HepG2 (cell line): ENCODE results near the gene CAT. TPM values are rescaled to one million over a fixed set of nuclear protein-coding genes. Genes with fewer than 3 reads are reported as not detected.

ENCODE experiments used
- ATAC-seq: fragments of 200-7000 bp; cut with Tn5 transposase; 3 replicates; pipeline ENCODE4 v1.9.1; 2020; ENCODE audit warnings: mild to moderate bottlenecking, moderate library complexity
- BruUV-seq: library from RNA; stranded (reverse); fragments of 400-500 nt; replicated peaks from 2 replicates; lab custom pipeline; 2021; lab: Mats Ljungman, UMichigan
- CTCF ChIA-PET: fragments of 300-600 bp; formaldehyde crosslinking; extraction: SDS; loops from one replicate; lab custom pipeline; 2021; ENCODE audit warnings: low total read pairs, inconsistent platforms, low intra/inter-chr PET ratio; lab: Yijun Ruan, JAX
- POLR2A ChIA-PET: fragments of 350-600 bp; sonication (Branson Sonifier 250); formaldehyde crosslinking; loops from one replicate; lab custom pipeline; 2020; ENCODE audit warnings: antibody characterized with exemption, inconsistent platforms; lab: Yijun Ruan, JAX
- DNase-seq: peaks from one replicate; pipeline ENCODE4 v3.0.0-alpha.2; 2015; ENCODE audit warnings: low spot score
- FAIRE-seq: peaks from 3 replicates; lab custom pipeline; 2011; peaks lifted over from hg19 to GRCh38; lab: Jason Lieb, UNC
- H2AFZ ChIP-seq: one replicate; pipeline ENCODE4 v1.6.1; 2011; ENCODE audit warnings: low read length, inconsistent platforms
- H3K27ac ChIP-seq: fragments of 300-600 bp; 3 replicates; pipeline ENCODE4 v1.8.0; 2011; ENCODE audit warnings: mixed run types, mild to moderate bottlenecking, mixed read lengths, low read length, inconsistent platforms; ENCODE audit not compliant: insufficient read depth; ENCODE audit errors: extremely low read length
- H3K27me3 ChIP-seq, 2 experiments: fragments of 200-600 bp in 1 of 2; 2 replicates in 1 of 2; 3 replicates in 1 of 2; pipeline versions ENCODE4 v1.6.0 to v1.8.0; 2011; ENCODE audit warnings: low read length in 2 of 2, mild to moderate bottlenecking in 2 of 2, moderate library complexity in 2 of 2, inconsistent platforms in 1 of 2; ENCODE audit not compliant: insufficient read depth in 2 of 2, control insufficient read depth in 1 of 2
- H3K36me3 ChIP-seq, 2 experiments: fragments of 200-600 bp in 1 of 2; replicated peaks in 1 of 2; 2 replicates in 1 of 2; 3 replicates in 1 of 2; pipeline versions ENCODE4 v1.5.1 to v1.8.0; 2011; ENCODE audit warnings: low read length in 2 of 2, inconsistent platforms in 1 of 2; ENCODE audit not compliant: insufficient read depth in 2 of 2, control insufficient read depth in 1 of 2
- H3K4me1 ChIP-seq: 2 replicates; pipeline ENCODE4 v1.5.1; 2012; ENCODE audit warnings: low read length, inconsistent platforms; ENCODE audit not compliant: insufficient read depth
- H3K4me2 ChIP-seq: 2 replicates; pipeline ENCODE4 v1.6.0; 2011; ENCODE audit warnings: low read depth, low read length, inconsistent platforms
- H3K4me3 ChIP-seq, 3 experiments: fragments of 200-600 bp in 1 of 3; sonication (generic), shearing (Covaris generic) in 1 of 3; replicated peaks in 1 of 3; 2 replicates each; pipeline ENCODE4 v1.5.1; 2011 to 2016; ENCODE audit warnings: low read length in 3 of 3, inconsistent platforms in 2 of 3, low read depth in 2 of 3, mild to moderate bottlenecking in 2 of 3, control low read depth in 1 of 3, mixed read lengths in 1 of 3; ENCODE audit not compliant: insufficient read depth in 1 of 3
- H3K79me2 ChIP-seq: one replicate; pipeline ENCODE4 v1.6.1; 2011; ENCODE audit warnings: low read length, inconsistent platforms; ENCODE audit not compliant: insufficient read depth
- H3K9ac ChIP-seq: 2 replicates; pipeline ENCODE4 v1.6.0; 2011; ENCODE audit warnings: mild to moderate bottlenecking, low read depth, low read length, inconsistent platforms; ENCODE audit not compliant: insufficient read depth
- H3K9me3 ChIP-seq: 2 replicates; pipeline ENCODE4 v1.5.1; 2012; ENCODE audit warnings: mild to moderate bottlenecking, low read length
- H4K20me1 ChIP-seq: 2 replicates; pipeline ENCODE4 v1.6.0; 2011; ENCODE audit warnings: inconsistent platforms, mild to moderate bottlenecking, low read length, moderate library complexity; ENCODE audit not compliant: insufficient read depth
- AGO2 ChIP-seq: fragments of 200-400 bp; formaldehyde crosslinking; optimal IDR thresholded peaks from 2 replicates; pipeline ENCODE3; 2017; ENCODE audit warnings: mild to moderate bottlenecking, low read depth, low read length, moderate library complexity
- ARID2 ChIP-seq: sonication (generic); formaldehyde crosslinking; IDR thresholded peaks from 2 replicates; pipeline ENCODE4 v1.8.1; 2022; ENCODE audit warnings: mild to moderate bottlenecking, missing genetic modification reagents, borderline replicate concordance
- ELF1 ChIP-seq: sonication (generic); formaldehyde crosslinking; IDR thresholded peaks from 2 replicates; pipeline ENCODE4 v1.4.0; 2020; ENCODE audit warnings: missing genetic modification reagents
- FOXO1 ChIP-seq: sonication (generic); formaldehyde crosslinking; IDR thresholded peaks from 2 replicates; pipeline ENCODE4 v1.4.0; 2020; ENCODE audit warnings: missing genetic modification reagents
- HES4 ChIP-seq: sonication (generic); formaldehyde crosslinking; IDR thresholded peaks from 2 replicates; pipeline ENCODE4 v1.9.0; 2021; ENCODE audit warnings: mild to moderate bottlenecking, missing genetic modification reagents, borderline replicate concordance
- HNRNPK ChIP-seq: fragments of 200-400 bp; formaldehyde crosslinking; IDR thresholded peaks from 2 replicates; pipeline ENCODE4 v1.6.1; 2018; ENCODE audit warnings: low read length, low read depth, moderate library complexity, mild to moderate bottlenecking; ENCODE audit not compliant: poor library complexity, severe bottlenecking
- HOXD1 ChIP-seq: sonication (generic); formaldehyde crosslinking; IDR thresholded peaks from 2 replicates; pipeline ENCODE4 v1.5.0; 2020; ENCODE audit warnings: missing genetic modification reagents
- JDP2 ChIP-seq: sonication (generic); formaldehyde crosslinking; IDR thresholded peaks from 2 replicates; pipeline ENCODE4 v1.8.1; 2022; ENCODE audit warnings: missing genetic modification reagents, borderline replicate concordance
- LCORL ChIP-seq, 2 experiments: fragments of 450-650 bp in 1 of 2; sonication (generic) in 1 of 2; formaldehyde crosslinking in 1 of 2; IDR thresholded peaks; 2 replicates each; pipeline versions ENCODE4 v1.5.0 to v1.6.1; 2017 to 2020; ENCODE audit warnings: antibody characterized with exemption in 1 of 2, missing genetic modification reagents in 1 of 2
- NBN ChIP-seq: fragments of 450-650 bp; conservative IDR thresholded peaks from 2 replicates; pipeline ENCODE4 v1.6.1; 2017
- PTBP1 ChIP-seq: fragments of 200-400 bp; formaldehyde crosslinking; IDR thresholded peaks from 2 replicates; pipeline ENCODE4 v1.6.1; 2018; ENCODE audit warnings: low read length, low read depth; ENCODE audit not compliant: poor library complexity, severe bottlenecking
- RCOR2 ChIP-seq: IDR thresholded peaks from 2 replicates; pipeline ENCODE4 v1.6.1; 2016; ENCODE audit warnings: missing biosample characterization, missing genetic modification reagents
- RFXAP ChIP-seq: sonication (generic); formaldehyde crosslinking; IDR thresholded peaks from 2 replicates; pipeline ENCODE4 v1.4.0; 2020; ENCODE audit warnings: missing genetic modification reagents, borderline replicate concordance
- TAF1 ChIP-seq: sonication (generic); formaldehyde crosslinking; IDR thresholded peaks from 2 replicates; pipeline ENCODE4 v1.4.0; 2020; ENCODE audit warnings: missing genetic modification reagents
- ZBTB42 ChIP-seq: sonication (generic); formaldehyde crosslinking; IDR thresholded peaks from 2 replicates; pipeline ENCODE4 v1.5.0; 2020; ENCODE audit warnings: mild to moderate bottlenecking, missing genetic modification reagents
- ZFAT ChIP-seq: sonication (generic); formaldehyde crosslinking; conservative IDR thresholded peaks from 2 replicates; pipeline ENCODE4 v1.8.1; 2023; ENCODE audit warnings: missing genetic modification reagents, inconsistent platforms
- ZFP62 ChIP-seq: sonication (generic); formaldehyde crosslinking; IDR thresholded peaks from 2 replicates; pipeline ENCODE4 v1.4.0; 2020; ENCODE audit warnings: missing genetic modification reagents
- ZNF296 ChIP-seq: sonication (generic); formaldehyde crosslinking; conservative IDR thresholded peaks from 2 replicates; pipeline ENCODE4 v1.5.0; 2020; ENCODE audit warnings: mild to moderate bottlenecking, missing genetic modification reagents
- ZNF749 ChIP-seq: sonication (generic); formaldehyde crosslinking; IDR thresholded peaks from 2 replicates; pipeline ENCODE4 v1.8.0; 2022; ENCODE audit warnings: mild to moderate bottlenecking, missing genetic modification reagents, moderate library complexity, borderline replicate concordance
- ZNF841 ChIP-seq: sonication (generic); formaldehyde crosslinking; IDR thresholded peaks from 2 replicates; pipeline ENCODE4 v1.8.1; 2023; ENCODE audit warnings: missing genetic modification reagents, borderline replicate concordance
- WGBS: methylation state at CpG from one replicate; pipeline ENCODE4 v1.1.6; 2017; ENCODE audit warnings: low lambda C conversion rate; 5-methylcytosine and 5-hydroxymethylcytosine counted together
- in situ Hi-C: cut with HindIII; loops from 2 replicates; pipeline ENCODE4 v1.10.0; 2017; ENCODE audit warnings: low pct_unique_long_range_greater_than_20kb; ENCODE audit not compliant: extremely low pct_ligation_motif_present
- intact Hi-C: fragments of 100-400 bp; cut with micrococcal nuclease; formaldehyde crosslinking; loops from one replicate; pipeline ENCODE4 v1.10.0; 2022; ENCODE audit not compliant: unreplicated experiment
- polyA plus RNA-seq, 8 experiments: library from polyadenylated mRNA; depleted of rRNA in 3 of 8; stranded (reverse) in 7 of 8; unstranded in 1 of 8; fragments of >200 nt; fragmentation: Illumina TruSeq in 4 of 8; extraction: Trizol in 4 of 8; gene quantifications; 2 replicates each; pipeline versions ENCODE4 v1.2.1 to v1.2.3, GENCODE V29; 2011 to 2016; ENCODE audit warnings: low read depth in 4 of 8, missing spikeins in 1 of 8, mixed read lengths in 1 of 8; ENCODE audit not compliant: insufficient read depth in 1 of 8
- total RNA-seq, 5 experiments: library from RNA; depleted of rRNA; stranded (reverse); fragments of >200 nt; fragmentation: Illumina TruSeq; extraction: Trizol; gene quantifications; 2 replicates each; pipeline ENCODE4 v1.2.3, GENCODE V29; 2016; ENCODE audit warnings: low read depth in 1 of 5
- TF ChIP-seq, protein P1 (sequence below): sonication (generic); formaldehyde crosslinking; IDR thresholded peaks from 2 replicates; pipeline ENCODE4 v1.4.0; 2020; ENCODE audit warnings: missing genetic modification reagents
- TF ChIP-seq, protein P2 (sequence below): sonication (generic); formaldehyde crosslinking; IDR thresholded peaks from 2 replicates; pipeline ENCODE4 v1.5.1; 2020; ENCODE audit warnings: missing genetic modification reagents, mild to moderate bottlenecking, borderline replicate concordance
- TF ChIP-seq, protein P3 (sequence below): sonication (generic); formaldehyde crosslinking; IDR thresholded peaks from 2 replicates; pipeline ENCODE4 v1.4.0; 2020; ENCODE audit warnings: missing genetic modification reagents

CAT gene
- total and polyA plus RNA-seq, 2 of the 13 experiments (the other 11 are each of a cell fraction or from before 2014, with no cell fraction given), result 107 to 136 TPM

DNA sequence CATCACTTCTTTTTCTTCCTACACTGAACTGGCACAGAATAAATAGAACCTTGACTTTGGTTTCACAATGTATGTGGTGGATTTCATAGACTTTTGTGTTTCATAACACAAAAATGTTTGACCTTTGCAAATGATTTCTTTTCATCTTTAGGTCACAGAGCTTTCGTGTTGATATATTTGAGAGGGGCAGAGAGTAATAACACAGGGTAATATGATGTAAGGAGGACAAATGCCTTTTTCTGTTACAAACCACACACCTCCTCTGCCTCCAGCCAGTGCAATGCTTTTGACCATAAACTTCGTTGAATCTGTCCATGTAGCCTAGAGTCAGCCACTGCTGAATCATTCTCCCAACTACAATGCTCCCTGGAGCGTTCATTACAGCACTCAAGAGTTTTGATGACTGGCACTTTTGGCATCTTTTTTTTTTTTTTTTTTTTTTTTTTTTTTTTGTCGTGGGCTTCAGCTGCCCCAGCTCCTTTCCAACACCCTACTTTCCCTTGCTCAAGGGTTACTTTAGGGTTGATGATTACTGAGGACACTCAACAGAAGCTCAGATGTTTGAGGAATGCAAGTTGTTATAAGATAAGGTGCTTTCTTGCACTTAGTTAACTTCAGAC, 11.4 kb upstream of the CAT start:
- H4K20me1 ChIP-seq, result no peaks in the 10 kb centered on the region
- ATAC-seq, result peak; percentile 98
- intact Hi-C loops, result loop anchor here (1.0 kb wide), 1 partner anchor 47 kb away; no protein-coding TSS in a partner anchor
- DNase-seq, result peak; percentile 94
- FAIRE-seq, result peak; percentile 73
- peaks cover 36% of the 10 kb centered on the region for H3K4me1 ChIP-seq
- ChIA-PET POLR2A (interaction anchor here (0.6 to 1.9 kb wide), 12 partner anchors 9 to 488 kb away, joined by 3 to 12 read pairs (median 4); partner anchors contain the start of genes ABTB2 and CAT), CTCF (no interaction called here)
- H3K9ac ChIP-seq, result no peak overlapping the region
- no peaks in the 10 kb centered on the region for H3K9me3 ChIP-seq
- H2AFZ ChIP-seq, result no peak overlapping the region
- H3K27ac ChIP-seq, result peak overlapping the region; percentile 34
- no peak overlapping the region; a peak in 1 of 6 replicates for H3K4me3 ChIP-seq
- H3K4me2 ChIP-seq, result peak overlapping the region; percentile 56
- WGBS, result 0% methylated on average over 4 of the region's 4 CpGs
- BruUV-seq, result no TSS peak
- H3K27me3 ChIP-seq, result no peaks in the 10 kb centered on the region
- H3K79me2 ChIP-seq, result no peaks in the 10 kb centered on the region
- in situ Hi-C loops, result no loop called here
- H3K36me3 ChIP-seq, result no peaks in the 10 kb centered on the region
- TF ChIP-seq, protein P1, sequence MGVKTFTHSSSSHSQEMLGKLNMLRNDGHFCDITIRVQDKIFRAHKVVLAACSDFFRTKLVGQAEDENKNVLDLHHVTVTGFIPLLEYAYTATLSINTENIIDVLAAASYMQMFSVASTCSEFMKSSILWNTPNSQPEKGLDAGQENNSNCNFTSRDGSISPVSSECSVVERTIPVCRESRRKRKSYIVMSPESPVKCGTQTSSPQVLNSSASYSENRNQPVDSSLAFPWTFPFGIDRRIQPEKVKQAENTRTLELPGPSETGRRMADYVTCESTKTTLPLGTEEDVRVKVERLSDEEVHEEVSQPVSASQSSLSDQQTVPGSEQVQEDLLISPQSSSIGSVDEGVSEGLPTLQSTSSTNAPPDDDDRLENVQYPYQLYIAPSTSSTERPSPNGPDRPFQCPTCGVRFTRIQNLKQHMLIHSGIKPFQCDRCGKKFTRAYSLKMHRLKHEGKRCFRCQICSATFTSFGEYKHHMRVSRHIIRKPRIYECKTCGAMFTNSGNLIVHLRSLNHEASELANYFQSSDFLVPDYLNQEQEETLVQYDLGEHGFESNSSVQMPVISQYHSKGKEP (CRISPR knock-in tag), result no peak
- TF ChIP-seq HES4 (CRISPR knock-in tag) (no peak), AGO2 (no peak), HNRNPK (no peak), TAF1 (CRISPR knock-in tag) (no peak), ARID2 (no peak), RFXAP (no peak), ELF1 (CRISPR knock-in tag) (0 out of 2 replicates have a peak, but pooled peaks have one; percentile 18), FOXO1 (CRISPR knock-in tag) (peak; percentile 63; the same call in 1 of the 2 replicates), NBN (no peak), HOXD1 (CRISPR knock-in tag) (no peak), RCOR2 (CRISPR knock-in tag) (peak; percentile 85), JDP2 (CRISPR knock-in tag) (no peak), ZBTB42 (CRISPR knock-in tag) (no peak), ZNF749 (CRISPR knock-in tag) (no peak), ZFP62 (CRISPR knock-in tag) (no peak), PTBP1 (no peak), LCORL (IDR thresholded peaks at IDR 0.05) (no peak), LCORL (CRISPR knock-in tag; IDR thresholded peaks at IDR 0.05) (peak; percentile 19; the same call in 1 of the 2 replicates), ZNF296 (CRISPR knock-in tag) (no peak), ZFAT (no peak), ZNF841 (CRISPR knock-in tag) (no peak)
- TF ChIP-seq, protein P2, sequence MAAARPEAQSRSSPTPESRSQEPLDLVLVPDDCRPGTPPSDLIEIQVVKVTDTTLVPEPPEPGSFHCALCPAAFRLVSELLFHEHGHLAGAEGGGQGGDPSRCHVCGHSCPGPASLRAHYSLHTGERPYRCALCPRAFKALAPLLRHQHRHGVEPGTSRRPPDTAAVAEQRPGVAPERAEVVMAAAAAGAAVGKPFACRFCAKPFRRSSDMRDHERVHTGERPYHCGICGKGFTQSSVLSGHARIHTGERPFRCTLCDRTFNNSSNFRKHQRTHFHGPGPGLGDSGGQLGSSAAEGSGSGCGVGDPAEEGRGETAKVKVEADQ, result no peak
- TF ChIP-seq, protein P3, sequence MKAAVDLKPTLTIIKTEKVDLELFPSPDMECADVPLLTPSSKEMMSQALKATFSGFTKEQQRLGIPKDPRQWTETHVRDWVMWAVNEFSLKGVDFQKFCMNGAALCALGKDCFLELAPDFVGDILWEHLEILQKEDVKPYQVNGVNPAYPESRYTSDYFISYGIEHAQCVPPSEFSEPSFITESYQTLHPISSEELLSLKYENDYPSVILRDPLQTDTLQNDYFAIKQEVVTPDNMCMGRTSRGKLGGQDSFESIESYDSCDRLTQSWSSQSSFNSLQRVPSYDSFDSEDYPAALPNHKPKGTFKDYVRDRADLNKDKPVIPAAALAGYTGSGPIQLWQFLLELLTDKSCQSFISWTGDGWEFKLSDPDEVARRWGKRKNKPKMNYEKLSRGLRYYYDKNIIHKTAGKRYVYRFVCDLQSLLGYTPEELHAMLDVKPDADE, result no peak
